ENCODE data around the gene IFT81. TPM values are rescaled to one million over a fixed set of nuclear protein-coding genes. Genes with fewer than 3 reads are reported as not detected.

The IFT81 gene
- 10 to 100 TPM in 3 of 4 donors, 1 to 10 TPM in 1; 6.9 to 40.6 (median 20.7) TPM for total RNA-seq

GRCh38 chr12:110124269-110124995 is at the start of gene IFT81:
Gene IFT81 (plus strand): TSS chr12:110124357. CDS start chr12:110127381, 3,024 bp downstream.
- no peaks in the 10 kb centered on the region for H3K4me1 ChIP-seq
- no peaks in the 10 kb centered on the region for H3K36me3 ChIP-seq
- no peaks in the 10 kb centered on the region for H3K9me3 ChIP-seq
- peak within 1 kb of the TSS; percentile 66 to 78 for H3K27ac ChIP-seq
- no peaks in the 10 kb centered on the region for H3K27me3 ChIP-seq
- TF ChIP-seq CTCF (IDR thresholded peaks at IDR 0.05) = peak in 2 of 4 experiments; percentile 32 to 45
- TF ChIP-seq POLR2A (IDR thresholded peaks at IDR 0.05) = peak; percentile 23 to 80
- H3K4me3 ChIP-seq = peak within 1 kb of the TSS; percentile 57 to 75
- intact Hi-C loops (cut with DNase I; ENCODE audit: low total_unique reads) = no loop called here
- DNase-seq = peak; percentile 95 to 97

GRCh38 chr12:110075880-110076279 is 48.3 kb upstream of the IFT81 start:
- TF ChIP-seq POLR2A (IDR thresholded peaks at IDR 0.05) = no peak
- no peak for TF ChIP-seq CTCF (IDR thresholded peaks at IDR 0.05)
- no peaks in the 10 kb centered on the region for H3K9me3 ChIP-seq
- H3K27me3 ChIP-seq = no peaks in the 10 kb centered on the region
- no peak overlapping the region for H3K4me3 ChIP-seq
- H3K27ac ChIP-seq = no peak overlapping the region
- no peak for DNase-seq
- no peaks in the 10 kb centered on the region for H3K4me1 ChIP-seq
- H3K36me3 ChIP-seq = no peaks in the 10 kb centered on the region
- intact Hi-C loops (cut with DNase I; ENCODE audit: low total_unique reads) = no loop called here

- intact Hi-C loops (cut with DNase I; ENCODE audit: low total_unique reads) = no loop called here
Observed at GRCh38 chr12:110077800-110078199, 46.4 kb upstream of the IFT81 start.

GRCh38 chr12:110079477-110080400 is 44.4 kb upstream of the IFT81 start:
- Histone ChIP-seq H3K4me3 (no peak overlapping the region), H3K36me3 (no peaks in the 10 kb centered on the region), H3K4me1 (no peaks in the 10 kb centered on the region), H3K27me3 (no peaks in the 10 kb centered on the region), H3K27ac (no peak overlapping the region), H3K9me3 (no peaks in the 10 kb centered on the region)
- intact Hi-C loops (cut with DNase I; ENCODE audit: low total_unique reads) = no loop called here
- DNase-seq = no peak
- no peak for TF ChIP-seq CTCF (IDR thresholded peaks at IDR 0.05)
- no peak for TF ChIP-seq POLR2A (IDR thresholded peaks at IDR 0.05)

More at GRCh38 chr12:110077800-110078199, 46.4 kb upstream of the IFT81 start:
- no peak overlapping the region for H3K4me3 ChIP-seq
- no peaks in the 10 kb centered on the region for H3K36me3 ChIP-seq
- H3K4me1 ChIP-seq = no peaks in the 10 kb centered on the region
- no peak overlapping the region for H3K27ac ChIP-seq
- no peak for DNase-seq
- H3K9me3 ChIP-seq = no peaks in the 10 kb centered on the region
- TF ChIP-seq CTCF (IDR thresholded peaks at IDR 0.05) (no peak), POLR2A (IDR thresholded peaks at IDR 0.05) (no peak)
- H3K27me3 ChIP-seq = no peaks in the 10 kb centered on the region

DNA sequence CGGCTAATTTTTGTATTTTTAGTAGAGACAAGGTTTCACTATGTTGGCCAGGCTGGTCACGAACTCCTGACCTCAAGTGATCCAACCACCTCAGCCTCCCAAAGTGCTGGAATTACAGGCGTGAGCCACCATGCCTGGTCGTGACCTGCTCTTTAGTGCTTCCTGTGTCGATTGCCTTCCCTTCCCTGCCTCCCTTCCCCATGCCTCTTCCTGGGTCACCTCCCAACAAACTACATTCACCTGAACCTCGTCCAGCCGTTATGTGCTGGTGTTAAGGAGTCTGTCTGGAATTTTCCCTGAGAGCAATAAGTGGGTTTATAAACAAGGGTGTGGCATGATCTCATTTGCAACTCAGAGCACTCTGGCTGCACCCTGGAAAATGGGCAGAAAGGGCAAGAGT is 43.7 kb upstream of the IFT81 start:
- H3K4me1 ChIP-seq = no peaks in the 10 kb centered on the region
- H3K27me3 ChIP-seq = no peaks in the 10 kb centered on the region
- intact Hi-C loops (cut with DNase I; ENCODE audit: low total_unique reads) = no loop called here
- TF ChIP-seq CTCF (IDR thresholded peaks at IDR 0.05) (no peak), POLR2A (IDR thresholded peaks at IDR 0.05) (no peak)
- DNase-seq = no peak
- no peak overlapping the region for H3K4me3 ChIP-seq
- no peak overlapping the region for H3K27ac ChIP-seq
- no peaks in the 10 kb centered on the region for H3K36me3 ChIP-seq
- no peaks in the 10 kb centered on the region for H3K9me3 ChIP-seq

All from uterus (tissue), 4 donors.